Activated gamma-delta T cell treated with Interleukin-2 at 50 U/mL for 16 hours (primary cell): Measurements from ENCODE around the gene USPL1.
"Not testable (repeated sequence)": the region's sequence is repeated elsewhere in the genome, so short reads cannot be mapped to it uniquely, and the experiment has no call there.

Experiments
- DNase-seq: peaks from one replicate; pipeline ENCODE4 v3.0.0-alpha.2; 2020

USPL1 gene

GRCh38 chr13:30616927-30617314 lies 799 bp upstream of the USPL1 start:
- peak; percentile 41 for DNase-seq

- DNase-seq, result peak; percentile 12
Measured at GRCh38 chr13:30618186-30618929, 638 bp downstream of the USPL1 start.

- DNase-seq, result no peak
Measured at GRCh38 chr13:30618930-30619279, 1.2 kb downstream of the USPL1 start.

GRCh38 chr13:30619731-30620130 lies 2.0 kb downstream of the USPL1 start:
- DNase-seq, result no peak

DNA sequence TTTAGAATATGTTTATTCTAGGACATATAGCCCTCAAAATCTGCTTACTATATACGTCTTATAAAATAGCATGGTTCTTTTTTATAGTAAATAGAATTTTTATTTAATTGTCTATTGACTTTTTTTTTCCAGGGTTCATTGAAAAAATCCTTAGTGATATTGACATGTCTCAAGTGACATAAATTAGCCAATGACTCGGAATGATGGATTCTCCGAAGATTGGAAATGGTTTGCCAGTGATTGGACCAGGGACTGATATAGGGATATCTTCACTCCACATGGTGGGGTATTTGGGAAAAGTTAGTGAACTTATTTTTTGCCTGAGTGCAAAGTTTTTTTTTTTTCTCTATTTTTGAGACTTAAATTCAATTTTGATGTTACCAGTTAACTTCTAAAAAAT lies 3.2 kb downstream of the USPL1 start:
- no peak for DNase-seq

- no peak for DNase-seq
Measured at GRCh38 chr13:30622551-30622950, 4.8 kb downstream of the USPL1 start.

DNA sequence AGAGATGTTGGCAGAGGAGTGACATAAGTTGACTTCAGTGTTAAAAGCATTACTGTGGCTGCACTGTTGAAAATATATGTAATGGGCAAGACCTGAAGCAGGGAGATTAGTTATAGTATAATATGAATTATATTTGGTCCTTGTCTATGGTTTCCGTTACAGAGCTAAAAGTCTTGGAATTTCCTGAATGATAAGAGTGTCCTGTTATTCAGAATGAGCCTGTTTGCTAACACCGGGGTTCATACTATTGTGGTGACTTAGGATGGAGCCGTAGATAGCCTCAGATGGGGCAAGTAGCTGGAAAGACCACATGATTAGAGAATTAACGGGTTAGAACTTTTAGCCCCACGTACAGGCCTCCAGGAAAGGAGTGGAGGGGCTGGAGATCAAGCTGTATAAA lies 5.7 kb downstream of the USPL1 start:
- no peak for DNase-seq

- no peak for DNase-seq
Measured at GRCh38 chr13:30624630-30625029, 6.9 kb downstream of the USPL1 start.

DNA sequence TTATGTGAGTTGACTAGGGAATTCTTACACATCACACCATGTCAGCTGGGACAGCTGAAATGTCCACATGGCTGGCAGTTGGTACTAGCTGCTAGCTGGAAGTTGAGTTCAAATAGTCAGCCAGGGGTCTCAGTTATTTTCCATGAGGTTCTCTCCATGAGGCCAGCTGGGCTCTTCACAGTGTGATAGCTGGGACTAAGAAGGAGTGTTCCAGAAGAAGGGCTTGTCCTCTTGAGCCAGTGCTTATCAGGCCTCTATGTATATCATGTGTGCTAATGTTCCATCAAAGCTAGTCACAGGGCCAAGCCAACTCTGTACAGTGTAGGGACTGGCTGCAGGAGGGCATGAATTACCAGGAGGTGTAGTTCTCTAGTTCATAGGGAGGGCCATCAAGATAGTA lies 11.8 kb downstream of the USPL1 start:
- no peak for DNase-seq

DNA sequence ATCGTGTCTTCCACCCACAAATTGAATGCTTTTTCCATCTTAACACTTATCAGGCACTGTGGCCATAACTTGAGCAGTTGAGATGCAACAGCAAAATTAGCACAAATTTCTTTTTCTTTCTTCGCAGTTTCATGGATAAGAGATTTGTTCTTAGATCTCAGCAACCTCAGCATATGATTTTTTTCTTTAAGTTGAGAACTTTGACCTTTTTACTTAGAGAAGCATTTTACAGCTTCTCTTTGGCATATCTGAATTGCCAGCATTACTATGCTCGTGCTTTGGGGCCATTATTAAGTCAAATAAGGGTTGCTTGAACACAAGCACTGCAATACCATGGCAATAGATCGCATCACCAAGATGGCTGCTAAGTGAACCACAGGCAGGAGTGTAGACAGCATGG lies 16.1 kb downstream of the USPL1 start:
- no peak for DNase-seq

DNA sequence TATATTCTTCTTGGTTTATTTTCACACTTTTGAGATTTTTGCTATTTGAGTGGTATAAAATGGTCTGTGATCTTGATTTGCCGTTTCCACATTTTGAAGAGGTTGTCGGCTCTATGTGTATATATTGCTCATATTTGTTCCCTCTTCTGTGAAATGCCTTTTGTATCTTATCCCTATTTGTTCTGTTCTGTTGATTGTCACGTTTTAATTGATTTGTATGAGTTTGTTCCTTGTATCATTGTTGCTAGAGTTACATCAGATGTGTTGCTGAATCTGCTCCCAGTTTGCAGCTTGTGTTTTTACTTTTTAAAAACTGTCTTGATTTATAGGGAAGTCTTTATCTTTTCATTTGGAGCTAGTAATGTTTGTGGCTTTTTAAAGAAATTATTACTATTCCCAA lies 17.1 kb downstream of the USPL1 start:
- DNase-seq, result no peak

- DNase-seq, result no peak
Measured at GRCh38 chr13:30638301-30638700, 20.6 kb downstream of the USPL1 start.

DNA sequence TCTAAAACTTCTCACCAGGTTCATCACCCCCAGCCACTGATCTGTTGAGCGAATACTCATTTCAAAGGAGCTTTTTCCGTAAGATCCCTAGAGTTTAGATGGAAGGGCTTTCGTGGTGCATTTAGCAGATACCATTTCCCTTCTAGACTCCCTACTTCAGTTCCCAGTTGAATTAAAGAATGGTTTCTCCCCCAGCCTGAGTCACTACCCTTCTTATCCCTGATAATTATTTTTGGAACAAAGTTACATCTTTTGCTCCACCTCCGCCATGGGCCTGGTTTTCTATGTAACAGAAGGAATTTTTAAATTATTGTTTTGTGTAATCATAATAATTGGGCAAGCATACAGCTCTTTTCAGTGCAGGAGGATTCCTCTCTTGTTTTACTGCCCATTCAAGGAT lies 22.0 kb downstream of the USPL1 start:
- no peak for DNase-seq

GRCh38 chr13:30641173-30641572 lies 23.5 kb downstream of the USPL1 start:
- not testable (repeated sequence) for DNase-seq

- DNase-seq, result no peak
Measured at GRCh38 chr13:30645629-30646028, 27.9 kb downstream of the USPL1 start.

DNA sequence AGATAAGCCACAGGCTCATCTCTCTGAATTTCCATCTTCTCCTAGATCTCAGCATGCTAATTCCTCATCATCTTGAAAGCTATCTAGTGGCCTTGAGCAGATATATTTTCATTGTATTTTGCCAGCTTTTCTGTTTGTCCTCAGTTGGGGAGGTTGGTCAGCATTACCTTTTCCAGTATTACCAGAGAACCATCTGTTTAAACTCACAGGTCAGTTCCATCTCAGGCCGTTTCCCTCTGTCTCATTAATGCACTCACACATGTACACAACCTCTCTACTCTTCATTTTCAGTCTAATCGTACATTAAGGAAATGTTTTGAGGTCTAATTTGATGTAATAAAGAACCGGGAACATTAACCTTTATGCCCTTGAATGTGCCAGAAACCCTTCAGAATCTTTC lies 29.7 kb downstream of the USPL1 start:
- DNase-seq, result no peak

GRCh38 chr13:30647824-30648521 lies 30.3 kb downstream of the USPL1 start:
- DNase-seq, result no peak

- DNase-seq, result no peak
Measured at GRCh38 chr13:30648522-30649012, 30.8 kb downstream of the USPL1 start.

DNA sequence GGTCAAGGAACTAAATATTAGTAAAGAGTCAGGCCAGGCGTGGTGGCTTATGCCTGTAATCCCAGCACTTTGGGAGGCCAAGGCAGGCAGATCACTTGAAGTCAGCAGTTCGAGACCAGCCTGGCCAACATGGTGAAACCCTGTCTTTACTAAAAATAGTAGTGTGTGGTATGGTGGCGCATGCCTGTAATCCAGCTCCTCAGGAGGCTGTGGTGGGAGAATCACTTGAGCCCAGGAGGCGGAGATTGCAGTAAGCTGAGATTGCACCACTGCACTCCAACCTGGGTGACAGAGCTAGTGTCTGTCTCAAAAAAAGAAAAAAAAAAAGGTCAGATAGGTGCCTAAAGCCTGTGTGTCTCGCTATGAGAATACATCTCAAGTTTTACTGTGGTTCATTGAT lies 33.9 kb downstream of the USPL1 start:
- DNase-seq, result not testable (repeated sequence)

DNA sequence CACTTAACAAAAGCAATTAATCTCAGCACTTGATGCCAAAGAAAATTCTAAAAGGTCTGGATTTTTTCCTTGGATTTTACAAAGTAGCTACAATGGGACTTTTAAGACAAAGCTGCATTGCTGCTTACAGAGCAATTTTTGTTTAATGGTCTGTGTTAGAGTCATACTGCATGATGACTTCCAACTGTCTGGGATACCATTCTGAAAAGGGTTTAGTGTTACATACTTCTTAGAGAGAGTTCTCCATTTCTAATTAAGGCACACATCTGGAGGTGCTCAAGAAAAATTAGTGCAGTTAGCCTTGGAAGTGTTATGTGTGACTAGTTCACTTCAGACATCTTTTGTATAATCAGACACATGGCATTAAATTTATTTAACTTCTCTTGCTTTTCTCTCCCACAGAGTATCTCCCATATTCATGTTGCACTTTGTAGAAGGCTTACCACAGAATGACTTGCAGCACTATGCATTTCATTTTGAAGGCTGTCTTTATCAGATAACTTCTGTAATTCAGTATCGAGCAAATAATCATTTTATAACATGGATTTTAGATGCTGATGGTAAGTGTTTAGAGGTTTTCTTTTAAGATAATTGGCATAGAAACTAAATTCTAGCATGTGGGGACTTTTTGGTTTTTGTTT lies 35.1 kb downstream of the USPL1 start:
- DNase-seq, result no peak

DNA sequence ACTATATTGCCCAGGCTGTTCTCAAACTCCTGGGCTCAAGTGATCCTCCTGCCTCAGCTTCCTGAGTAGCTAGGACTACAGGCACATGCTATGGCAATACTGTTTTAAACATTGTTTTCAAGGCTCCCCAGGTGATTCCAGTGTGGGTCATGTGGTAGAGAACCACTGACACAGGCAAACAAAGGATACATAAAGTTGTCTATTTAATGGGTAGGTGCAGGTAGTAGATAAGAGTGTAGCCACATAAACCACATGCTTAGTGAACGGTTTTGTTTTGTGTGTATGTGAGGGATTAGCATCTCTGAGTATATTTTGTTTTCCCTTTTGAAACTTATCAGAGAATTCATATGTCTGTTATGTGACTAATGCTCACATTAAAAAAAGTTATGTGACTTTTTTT lies 36.7 kb downstream of the USPL1 start:
- no peak for DNase-seq

DNA sequence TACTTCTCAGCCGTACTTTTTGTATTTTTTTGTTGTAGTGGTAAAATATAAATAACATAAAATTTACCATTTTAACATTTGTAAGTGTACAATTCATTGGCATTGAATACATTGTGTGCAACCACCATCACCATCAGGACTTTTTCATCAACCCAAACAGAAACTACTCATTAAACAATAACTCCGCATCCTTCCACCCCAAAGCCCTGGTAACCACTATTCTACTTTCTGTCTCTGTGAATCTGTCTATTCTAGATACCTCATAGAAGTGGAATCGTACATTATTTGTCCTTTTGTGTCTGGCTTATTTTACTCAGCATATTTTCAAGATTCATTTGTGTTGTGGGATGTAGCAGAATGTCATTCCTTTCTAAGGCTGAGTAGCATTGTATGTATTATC lies 38.5 kb downstream of the USPL1 start:
- no peak for DNase-seq

- no peak for DNase-seq
Measured at GRCh38 chr13:30659980-30660379, 42.3 kb downstream of the USPL1 start.

GRCh38 chr13:30660796-30661195 lies 43.1 kb downstream of the USPL1 start:
- no peak for DNase-seq
